HG03060 (cell line): ENCODE results near the gene DYNC1H1.
A peak's percentile ranks its signal among the peaks of the same experiment; 100 is the strongest.
"Not testable (repeated sequence)": the region's sequence is repeated elsewhere in the genome, so short reads cannot be mapped to it uniquely, and the experiment has no call there.

ENCODE experiments used
- ATAC-seq: cut with Tn5 transposase; IDR thresholded peaks from one replicate; pipeline ENCODE4 v1.9.1; 2021; ENCODE audit warnings: low read depth, moderate number of reproducible peaks; ENCODE audit not compliant: unreplicated experiment

Gene DYNC1H1

DNA sequence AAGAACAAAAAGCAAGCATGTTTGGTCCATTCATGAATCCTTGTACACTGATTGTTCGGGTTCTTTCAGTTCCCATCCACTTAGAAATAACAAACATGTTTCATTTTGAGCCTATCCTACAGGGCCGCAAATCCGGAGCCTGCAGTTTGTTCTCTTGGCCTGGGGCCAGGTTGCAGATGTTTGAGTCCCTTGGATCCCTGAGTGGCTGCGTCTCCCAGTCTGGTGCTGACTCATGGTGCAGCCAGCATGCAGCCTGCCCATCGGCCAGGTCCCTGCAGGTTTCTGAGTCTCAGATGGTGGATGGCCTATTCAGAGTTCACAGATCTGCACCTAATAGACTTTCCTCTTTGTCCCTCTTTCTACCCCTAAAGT lies 1.9 kb upstream of the DYNC1H1 start:
- no peak for ATAC-seq

DNA sequence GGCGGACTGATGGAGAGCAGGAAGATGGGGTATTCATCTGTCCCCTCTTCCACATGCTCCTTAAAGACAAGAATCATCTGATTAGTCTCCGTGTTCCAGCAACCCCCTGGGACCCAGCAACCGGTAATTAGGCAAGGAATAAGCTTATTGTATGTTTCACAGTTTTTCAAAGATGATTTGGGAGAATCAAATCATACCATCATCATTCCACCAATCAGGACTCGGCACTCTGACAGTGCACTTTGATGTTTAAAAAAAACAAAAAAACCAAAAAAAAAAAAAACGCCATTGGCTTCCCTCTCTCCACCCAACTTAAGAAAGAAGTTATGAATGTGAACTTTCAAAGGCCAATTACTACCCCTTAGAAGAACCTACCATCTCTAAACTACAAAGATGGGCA lies 1.3 kb upstream of the DYNC1H1 start:
- ATAC-seq, result no peak

DNA sequence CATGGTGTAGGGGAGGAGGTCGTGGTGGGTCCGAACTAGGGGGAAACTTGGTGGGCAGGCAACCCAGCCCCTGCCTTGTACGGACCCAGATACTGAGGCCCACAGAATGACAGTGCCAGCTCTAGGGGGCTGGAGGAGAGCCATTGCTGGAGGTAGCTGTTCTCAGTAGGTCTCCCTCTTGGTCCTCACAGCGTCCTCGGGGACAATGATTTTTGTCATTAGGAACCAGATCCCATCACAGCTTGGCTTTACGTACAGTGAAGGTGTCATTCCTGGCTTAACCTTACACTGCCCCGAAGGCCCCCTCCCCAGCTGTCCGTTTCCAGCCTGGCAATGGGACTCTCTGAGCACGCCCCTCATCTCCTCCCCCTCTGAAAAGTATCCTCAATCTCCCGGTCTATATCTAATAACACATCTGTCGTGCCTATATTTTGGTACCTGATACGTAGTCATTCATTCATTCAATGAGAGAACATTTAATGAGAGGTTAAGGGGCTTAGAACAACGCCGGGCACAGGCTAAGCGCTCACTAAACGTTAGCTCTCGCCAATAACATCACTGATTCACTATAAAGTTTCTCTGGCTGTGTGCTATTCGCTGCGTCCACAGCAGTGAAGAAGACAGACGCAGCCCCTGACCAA lies 597 bp upstream of the DYNC1H1 start:
- ATAC-seq, result no peak

DNA sequence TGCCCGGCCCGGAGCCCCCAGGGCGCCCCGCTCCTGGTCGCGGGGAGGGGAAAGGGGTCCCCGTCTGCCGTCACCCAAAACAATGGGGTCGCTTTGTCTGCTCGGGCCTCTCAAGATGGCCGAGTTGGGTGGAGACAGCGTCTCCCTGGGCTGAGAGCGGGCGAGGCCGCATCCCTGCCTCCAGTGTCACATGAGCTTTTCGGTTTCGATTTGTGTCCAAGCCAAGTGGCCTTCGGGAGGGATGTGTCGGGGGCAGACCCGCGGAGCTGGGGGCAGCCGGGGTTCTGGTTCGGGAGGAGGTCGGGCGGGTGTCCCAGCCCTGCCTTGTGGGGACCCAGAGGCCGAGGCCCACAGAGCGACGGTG lies 790 bp downstream of the DYNC1H1 start:
- no peak for ATAC-seq

DNA sequence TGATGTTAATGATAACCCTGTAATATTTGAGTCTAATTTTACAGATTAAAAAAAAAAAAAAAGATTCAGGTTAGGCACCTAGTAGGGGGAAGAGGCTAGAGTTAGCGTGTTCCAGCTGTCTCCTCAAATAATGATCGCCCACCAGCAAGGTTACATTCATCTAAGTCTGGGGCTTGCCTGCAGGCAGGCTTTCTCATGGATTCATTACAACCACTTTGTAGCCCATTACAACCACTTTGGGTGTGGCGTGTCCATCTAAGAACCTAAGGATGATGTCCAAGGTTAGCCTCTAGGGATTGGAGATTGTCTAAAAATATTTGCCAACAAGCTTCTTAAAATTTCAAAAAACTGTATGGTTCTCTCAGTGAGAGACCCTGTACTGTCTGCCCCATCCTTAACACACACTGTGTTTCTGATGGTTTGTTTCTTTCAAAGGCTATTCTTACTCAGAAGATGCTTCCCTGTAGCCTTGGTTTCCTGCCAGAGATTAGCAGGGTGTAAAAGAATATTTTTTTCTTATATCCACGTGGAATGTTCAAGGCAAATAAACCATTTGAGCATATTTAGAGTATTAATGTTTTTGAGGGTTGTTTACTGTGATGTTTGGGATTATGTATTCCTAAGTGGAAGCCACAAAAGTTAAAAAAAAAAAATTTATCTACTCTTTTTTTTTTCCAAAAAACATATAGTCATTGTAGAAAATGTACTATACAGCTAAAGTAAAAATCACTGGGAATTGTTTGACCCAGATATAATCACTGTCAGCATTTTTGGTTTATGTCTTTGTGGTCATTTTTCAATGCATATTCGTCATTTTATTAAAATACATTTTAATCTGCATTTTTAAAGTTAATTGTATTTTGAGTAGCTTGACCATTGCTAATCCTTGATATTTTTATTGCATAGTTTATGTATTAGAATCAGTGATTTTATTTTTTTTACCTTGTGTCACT lies 1.7 kb downstream of the DYNC1H1 start:
- ATAC-seq, result no peak

DNA sequence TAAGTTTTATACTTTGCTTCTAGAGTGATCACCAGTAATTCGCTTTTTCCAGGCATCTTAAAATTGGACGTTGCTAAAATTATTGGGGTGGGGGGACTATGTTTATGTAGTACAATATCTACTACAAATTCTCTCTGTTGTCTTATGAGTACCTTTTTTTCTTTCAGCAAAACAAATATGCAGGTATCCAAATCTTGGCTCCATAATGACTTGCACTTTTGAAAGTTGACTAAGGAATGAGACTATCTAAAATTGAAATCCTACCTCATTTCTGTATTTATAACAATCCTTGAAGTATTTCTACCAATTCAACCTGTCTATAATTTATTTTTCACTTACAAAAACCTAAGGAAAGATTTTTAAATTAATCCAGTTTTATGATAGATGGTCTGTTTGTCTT lies 2.4 kb downstream of the DYNC1H1 start:
- no peak for ATAC-seq

DNA sequence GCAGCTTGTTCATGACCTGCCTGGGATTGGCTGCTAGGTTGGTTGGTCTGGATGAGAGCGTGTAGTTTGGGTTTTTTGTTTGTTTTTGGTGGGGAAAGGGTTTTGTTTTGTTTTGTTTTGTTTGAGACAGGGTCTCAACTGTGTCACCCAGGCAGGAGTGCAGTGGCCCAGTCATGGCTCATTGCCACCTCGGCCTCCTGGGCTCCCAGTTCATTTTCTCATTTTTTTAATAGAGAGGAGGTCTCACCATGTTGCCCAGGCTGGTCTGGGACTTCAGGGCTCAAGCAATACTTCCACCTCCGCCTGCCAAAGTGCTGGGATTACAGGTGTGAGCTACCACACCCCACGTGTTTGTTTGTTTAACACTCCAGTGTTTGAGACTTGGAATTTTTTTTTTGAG lies 3.8 kb downstream of the DYNC1H1 start:
- no peak for ATAC-seq

DNA sequence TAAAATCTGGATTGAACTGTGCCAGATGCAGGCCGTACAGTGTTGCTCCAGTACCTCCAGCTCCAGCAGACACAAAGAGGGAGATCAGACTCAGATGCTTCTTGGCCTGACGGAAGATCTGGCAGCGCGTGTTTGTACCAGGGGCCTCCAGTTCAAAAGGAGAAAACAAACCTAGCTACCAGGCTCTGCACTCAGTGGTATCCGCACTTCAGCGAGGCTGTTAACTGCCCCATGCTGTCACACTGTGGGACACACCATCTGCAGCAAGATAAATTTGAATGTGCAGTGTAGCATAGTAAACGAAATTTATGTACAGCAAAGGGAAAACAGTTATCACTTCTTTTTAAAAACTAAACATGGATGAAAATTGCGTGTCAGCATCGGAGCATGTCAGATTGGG lies 5.1 kb downstream of the DYNC1H1 start:
- no peak for ATAC-seq

DNA sequence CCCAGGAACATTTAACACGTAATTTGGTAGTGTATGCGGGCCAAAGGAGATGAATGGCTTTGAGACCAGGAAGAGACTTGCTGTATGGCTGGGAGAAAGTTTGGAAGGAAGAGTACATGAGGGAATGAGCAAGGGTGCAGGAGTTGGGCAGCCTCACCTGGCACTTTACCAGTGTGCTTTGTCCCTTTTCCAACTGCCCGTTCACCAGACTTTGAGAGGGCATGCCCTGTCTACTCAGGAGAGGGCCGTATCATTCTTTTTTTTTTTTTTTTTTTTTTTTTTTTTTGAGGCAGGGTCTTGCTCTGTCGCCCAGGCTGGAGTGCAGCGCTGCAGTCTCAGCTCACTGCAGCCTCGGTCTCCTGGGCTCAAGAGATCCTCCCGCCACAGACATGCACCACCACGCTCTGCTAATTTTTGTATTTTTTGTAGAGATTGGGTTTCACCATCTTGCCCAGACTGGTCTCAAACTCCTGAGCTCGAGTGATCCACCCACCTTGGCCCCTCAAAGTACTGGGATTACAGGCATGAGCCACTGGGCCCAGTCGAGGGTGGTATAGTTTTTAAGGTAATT lies 6.5 kb downstream of the DYNC1H1 start:
- no peak for ATAC-seq

DNA sequence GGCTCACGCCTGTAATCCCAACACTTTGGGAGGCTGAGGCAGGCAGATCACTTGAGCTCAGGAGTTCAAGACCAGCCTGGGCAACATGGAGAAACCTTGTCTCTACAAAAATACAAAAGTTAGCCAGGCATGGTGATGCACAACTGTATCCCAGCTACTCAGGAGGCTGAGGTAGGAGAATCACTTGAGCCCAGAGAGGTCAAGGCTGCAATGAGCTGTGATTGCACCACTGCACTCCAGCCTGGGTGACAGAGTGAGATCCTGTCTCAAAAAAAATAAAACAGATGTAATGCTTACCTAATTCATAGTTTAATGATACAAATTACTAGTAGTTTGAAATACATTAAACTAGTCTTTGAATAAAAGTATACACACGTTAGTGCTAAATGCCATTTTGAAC lies 7.1 kb downstream of the DYNC1H1 start:
- not testable (repeated sequence) for ATAC-seq

DNA sequence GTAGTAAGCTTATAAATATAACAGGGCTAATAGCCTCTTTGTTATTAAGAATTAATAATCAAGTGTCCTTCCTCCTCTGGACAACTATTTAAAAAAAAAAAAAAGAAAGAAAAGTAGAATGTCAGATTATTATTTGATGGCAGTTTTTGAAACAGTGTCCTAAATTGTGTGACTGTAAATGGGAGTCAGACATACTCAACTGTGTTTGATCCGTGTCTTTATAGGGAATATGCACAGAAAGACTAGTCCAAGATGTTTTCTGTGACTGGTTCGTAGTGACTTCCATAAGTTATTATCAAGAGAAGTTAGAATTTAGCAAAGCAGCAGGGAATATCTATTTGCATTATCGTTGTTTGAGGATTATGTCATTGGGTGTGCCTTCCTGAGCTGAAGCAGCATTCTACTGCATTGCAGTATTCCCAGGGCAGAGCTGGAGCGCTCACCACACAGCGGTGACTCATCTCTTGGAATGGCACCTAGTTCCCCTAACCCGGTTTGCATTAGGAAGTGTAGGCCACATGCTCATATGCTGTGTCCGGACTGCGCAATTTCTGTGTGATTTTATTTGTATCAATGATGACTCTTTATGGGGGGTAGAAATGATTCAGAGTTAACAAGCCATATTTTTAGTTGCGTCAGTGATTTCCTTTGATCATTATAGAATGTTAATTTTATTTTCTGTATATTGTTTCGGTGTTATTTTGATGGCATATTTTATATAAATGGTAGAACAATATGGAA lies 7.9 kb downstream of the DYNC1H1 start:
- no peak for ATAC-seq

DNA sequence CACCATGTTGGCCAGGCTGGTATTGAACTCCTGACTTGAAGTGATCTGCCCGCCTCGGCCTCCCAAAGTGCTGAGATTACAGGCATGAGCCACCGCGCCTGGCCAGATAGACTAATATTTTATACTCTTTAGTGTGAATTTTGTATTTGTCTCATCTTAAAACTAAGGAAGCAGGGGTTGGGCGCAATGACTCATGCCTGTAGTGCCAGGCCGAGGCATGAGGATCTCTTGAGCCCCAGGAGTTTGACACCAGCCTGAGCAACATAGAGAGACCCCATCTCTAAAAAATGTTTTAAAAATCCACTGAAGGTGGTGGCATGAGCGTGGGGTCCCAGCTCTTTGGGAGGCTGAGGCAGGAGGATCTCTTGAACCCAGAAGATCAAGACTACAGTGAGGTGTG lies 9.0 kb downstream of the DYNC1H1 start:
- ATAC-seq, result no peak

DNA sequence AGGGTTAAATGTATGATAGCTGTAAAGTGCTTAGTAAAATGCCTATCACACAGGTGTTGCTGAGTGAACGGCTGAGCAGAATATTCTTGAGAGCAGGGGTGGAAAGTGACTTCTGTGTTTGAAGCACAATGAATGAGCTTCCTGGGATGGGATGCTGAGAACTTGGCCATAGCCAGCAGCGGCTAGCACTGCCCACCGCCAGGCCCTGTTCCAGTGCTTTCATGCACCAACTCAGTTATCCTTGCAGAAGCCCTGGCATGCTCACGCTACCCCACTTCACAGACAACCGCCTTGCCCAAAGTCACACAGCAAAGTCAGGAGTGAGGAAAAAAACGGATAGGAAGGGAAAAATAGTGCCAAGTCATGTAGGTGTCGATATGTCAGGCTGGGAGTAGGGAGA lies 10.9 kb downstream of the DYNC1H1 start:
- no peak for ATAC-seq

DNA sequence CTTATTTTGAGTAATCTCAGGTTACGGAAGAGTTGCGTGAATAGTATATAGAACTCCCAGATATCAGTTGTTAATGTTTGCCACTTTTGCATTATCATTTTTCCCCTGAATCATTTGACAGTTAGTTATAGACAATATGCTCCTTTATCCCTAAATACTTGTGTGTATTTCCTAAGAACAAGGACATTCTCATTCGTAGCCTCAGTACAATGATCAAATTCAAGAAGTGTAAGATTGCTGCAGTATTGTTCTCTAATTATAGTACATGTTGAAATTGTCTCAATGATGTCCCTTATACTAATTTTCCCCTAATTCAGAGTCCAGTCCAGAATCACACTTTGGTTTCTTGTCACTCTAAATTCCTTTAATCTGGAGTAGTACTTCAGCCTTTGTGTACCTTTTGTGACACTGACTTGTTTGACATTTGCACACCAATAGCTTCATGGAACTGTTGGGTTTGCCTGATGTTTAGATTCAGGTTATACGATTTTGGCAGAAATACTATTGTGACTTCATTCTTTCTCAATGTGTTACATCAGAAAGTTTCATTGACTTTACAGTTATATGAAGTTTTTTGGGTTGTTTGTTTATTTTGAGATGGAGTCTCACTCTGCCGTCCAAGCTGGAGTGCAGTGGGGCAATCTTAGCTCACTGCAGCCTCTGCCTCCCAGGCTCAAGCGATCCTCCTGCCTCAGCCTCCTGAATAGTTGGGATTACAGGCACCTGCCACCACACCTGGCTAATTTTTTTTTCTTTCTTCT lies 13.1 kb downstream of the DYNC1H1 start:
- no peak for ATAC-seq

DNA sequence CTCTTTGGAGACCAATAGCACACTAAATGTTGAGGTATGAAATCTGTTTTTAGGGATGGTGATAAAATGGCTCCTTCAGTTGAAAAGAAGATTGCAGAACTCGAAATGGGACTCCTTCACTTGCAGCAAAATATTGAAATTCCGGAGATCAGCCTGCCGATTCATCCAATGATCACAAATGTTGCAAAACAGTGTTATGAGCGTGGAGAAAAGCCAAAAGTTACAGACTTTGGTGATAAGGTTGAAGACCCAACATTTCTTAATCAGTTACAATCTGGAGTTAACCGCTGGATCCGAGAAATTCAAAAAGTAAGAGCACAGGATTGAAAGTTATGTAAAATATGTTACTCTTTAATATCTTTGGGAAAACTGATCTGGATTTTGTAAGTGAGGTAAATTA lies 15.3 kb downstream of the DYNC1H1 start:
- no peak for ATAC-seq

DNA sequence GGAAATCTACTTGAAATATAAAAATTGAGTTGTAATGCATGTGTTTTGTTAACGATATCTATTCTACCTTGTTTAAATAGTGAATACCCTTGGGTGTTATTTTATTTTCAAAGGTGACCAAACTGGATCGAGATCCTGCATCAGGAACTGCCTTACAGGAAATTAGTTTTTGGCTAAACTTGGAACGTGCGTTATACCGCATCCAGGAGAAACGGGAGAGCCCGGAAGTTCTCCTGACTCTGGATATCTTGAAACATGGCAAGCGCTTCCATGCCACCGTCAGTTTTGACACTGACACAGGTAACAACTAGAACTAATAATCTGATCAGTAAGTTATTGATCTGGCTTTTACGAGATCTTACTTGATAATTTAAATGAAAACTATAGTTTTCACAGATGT lies 15.9 kb downstream of the DYNC1H1 start:
- no peak for ATAC-seq

DNA sequence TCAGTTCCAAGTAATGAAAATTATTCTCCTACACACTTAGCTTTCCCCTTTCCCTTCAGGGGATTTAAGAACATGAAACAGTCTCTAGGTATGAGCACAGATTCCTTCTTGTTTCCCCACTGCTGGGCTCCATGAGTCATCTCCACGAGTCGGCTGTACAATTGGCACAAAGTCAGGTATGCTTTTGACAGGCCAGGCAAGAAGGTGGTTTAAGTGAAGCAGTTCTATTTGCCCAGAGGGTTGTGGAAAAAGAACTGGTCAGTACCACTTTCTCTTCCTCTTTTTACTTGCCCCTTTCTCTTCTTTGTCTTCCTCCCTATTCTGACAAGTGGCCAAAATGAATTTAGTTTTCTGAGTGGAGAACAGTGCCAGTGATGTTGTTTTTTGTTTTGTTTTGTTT lies 16.3 kb downstream of the DYNC1H1 start:
- peak; percentile 94 for ATAC-seq

DNA sequence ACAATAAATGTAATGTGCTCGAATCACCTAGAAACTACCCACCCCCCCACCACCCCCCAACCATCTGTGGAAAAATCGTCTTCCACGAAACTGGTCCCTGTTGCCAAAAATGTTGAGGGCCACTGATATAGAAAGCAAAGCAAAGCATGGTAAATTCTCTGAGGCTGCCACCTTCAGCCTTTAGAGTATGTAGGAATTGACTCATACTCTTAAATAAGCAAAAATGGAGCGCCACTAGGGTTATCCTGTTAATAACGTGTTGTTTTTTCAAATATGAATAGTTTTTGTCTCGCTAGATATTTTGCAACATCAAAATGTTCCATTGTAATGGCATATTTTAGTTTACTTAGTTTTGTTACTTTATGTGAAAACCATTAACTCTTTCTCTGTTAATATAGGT lies 18.2 kb downstream of the DYNC1H1 start:
- no peak for ATAC-seq

DNA sequence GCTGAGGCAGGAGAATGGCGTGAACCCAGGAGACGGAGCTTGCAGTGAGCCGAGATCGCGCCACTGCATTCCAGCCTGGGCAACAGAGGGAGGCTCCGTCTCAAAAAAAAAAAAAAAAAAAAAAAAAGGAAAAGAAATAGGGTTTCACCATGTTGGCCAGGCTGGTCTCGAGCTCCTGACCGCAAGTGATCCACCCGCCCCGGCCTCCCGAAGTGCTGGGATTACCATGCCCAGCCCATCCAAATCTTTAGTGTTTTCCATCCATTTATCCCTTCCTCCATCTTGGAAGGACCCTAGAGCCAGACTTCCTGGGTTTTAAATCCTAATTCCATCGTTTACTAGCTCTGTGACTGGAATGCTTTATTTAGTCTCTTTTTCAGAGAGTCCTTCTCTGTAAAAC lies 20.5 kb downstream of the DYNC1H1 start:
- not testable (repeated sequence) for ATAC-seq

DNA sequence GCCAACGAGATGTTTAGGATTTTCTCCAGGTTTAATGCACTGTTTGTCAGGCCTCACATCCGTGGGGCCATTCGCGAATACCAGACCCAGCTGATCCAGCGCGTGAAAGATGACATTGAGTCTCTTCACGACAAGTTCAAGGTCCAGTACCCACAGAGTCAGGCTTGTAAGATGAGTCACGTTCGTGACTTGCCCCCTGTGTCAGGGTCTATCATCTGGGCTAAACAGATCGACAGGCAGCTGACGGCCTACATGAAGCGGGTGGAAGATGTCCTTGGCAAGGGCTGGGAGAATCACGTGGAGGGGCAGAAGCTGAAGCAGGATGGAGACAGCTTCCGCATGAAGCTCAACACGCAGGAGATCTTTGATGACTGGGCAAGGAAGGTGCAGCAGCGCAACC lies 21.6 kb downstream of the DYNC1H1 start:
- ATAC-seq, result no peak
